A549 treated with Hydrocortisone at 1 μM for 4 hours (cell line): Measurements from ENCODE around the gene C5. TPM values are rescaled to one million over a fixed set of nuclear protein-coding genes. Genes with fewer than 3 reads are reported as not detected.

Source experiments
- total RNA-seq: library from RNA; stranded (reverse); fragments of 200-300 nt; extraction: Qiagen RNA extraction; gene quantifications from 5 replicates; pipeline ENCODE4 v1.2.3, GENCODE V29; 2022

The C5 gene
- total RNA-seq = 11.4 to 14.2 TPM (median 12.1 TPM) in 5 replicates

GRCh38 chr9:121050128-121050988 lies at the start of gene C5:
Gene C5 (minus strand): TSS chr9:121050275. CDS start chr9:121050246, 29 bp downstream.

GRCh38 chr9:121074370-121075250 lies 24.5 kb upstream of the C5 start, which contains the start of gene CNTRL:
Gene CNTRL (plus strand): TSS chr9:121074955. CDS start chr9:121088327, 13,372 bp downstream.

DNA sequence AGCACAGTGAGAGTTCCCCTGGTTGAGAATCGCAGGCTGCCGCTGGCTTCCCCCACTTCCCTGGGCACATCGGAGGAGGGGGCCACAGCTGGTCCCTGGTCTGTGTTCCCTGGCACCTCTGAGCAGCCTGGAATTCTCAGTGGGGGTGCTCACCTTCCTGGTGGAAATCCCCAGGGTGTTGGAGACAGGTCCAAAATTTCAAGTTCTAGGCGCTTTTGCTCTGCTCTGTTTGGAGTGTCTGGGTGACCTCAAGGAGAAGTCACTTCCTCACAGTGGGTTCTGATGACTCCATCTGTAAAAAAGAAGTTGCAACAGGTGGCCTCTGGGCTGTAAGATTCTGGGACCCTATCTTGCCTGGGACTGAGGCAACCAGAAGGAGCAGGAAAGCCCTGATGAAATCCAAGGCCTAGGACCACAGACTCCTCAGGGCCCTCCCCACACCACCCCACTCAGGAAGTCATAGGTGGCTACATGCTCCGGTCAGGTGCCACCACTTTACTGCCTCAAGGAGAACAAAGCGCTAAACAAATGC lies 123.6 kb downstream of the C5 start, which contains the start of gene TRAF1:
Gene TRAF1, minus strand, starts transcription at position 400 of the 532 bp plus-strand sequence. CDS start 721 bp downstream, outside the sequence.

Other genes with a start within 250 kb of the C5 start
- 28.0 to 37.7 TPM (median 29.8 TPM) in 5 replicates for gene PSMD5, start 207.4 kb downstream of the C5 start, total RNA-seq
- 81.6 to 138 TPM (median 121 TPM) in 5 replicates for gene PHF19, start 173.1 kb downstream of the C5 start, total RNA-seq
- 1.7 to 2.7 TPM (median 2.4 TPM) in 5 replicates for gene TRAF1, start 123.5 kb downstream of the C5 start, total RNA-seq
- 4.8 to 7.0 TPM (median 5.7 TPM) in 5 replicates for gene CNTRL, start 24.7 kb upstream of the C5 start, total RNA-seq
- 50.1 to 58.1 TPM (median 51.2 TPM) in 5 replicates for gene RAB14, start 151.6 kb upstream of the C5 start, total RNA-seq
- 72.1 to 90.9 TPM (median 86.6 TPM) in 5 replicates for gene GSN, start 217.9 kb upstream of the C5 start, total RNA-seq